Retinal pigment epithelial cell (primary cell): ENCODE measurements around the gene SRL.

ENCODE experiments used
- DNase-seq: peaks from one replicate; pipeline ENCODE4 v3.0.0-alpha.2; 2010; ENCODE audit warnings: low read depth
- H3K4me3 ChIP-seq: 2 replicates; pipeline ENCODE4 v1.5.1; 2011; ENCODE audit warnings: mild to moderate bottlenecking, low read length, control low read depth, moderate library complexity
- TF ChIP-seq, protein P1 (sequence below): conservative IDR thresholded peaks from 2 replicates; pipeline ENCODE4 v1.5.1; 2011; ENCODE audit warnings: low read depth, low read length, control low read depth, inconsistent platforms

SRL gene

DNA sequence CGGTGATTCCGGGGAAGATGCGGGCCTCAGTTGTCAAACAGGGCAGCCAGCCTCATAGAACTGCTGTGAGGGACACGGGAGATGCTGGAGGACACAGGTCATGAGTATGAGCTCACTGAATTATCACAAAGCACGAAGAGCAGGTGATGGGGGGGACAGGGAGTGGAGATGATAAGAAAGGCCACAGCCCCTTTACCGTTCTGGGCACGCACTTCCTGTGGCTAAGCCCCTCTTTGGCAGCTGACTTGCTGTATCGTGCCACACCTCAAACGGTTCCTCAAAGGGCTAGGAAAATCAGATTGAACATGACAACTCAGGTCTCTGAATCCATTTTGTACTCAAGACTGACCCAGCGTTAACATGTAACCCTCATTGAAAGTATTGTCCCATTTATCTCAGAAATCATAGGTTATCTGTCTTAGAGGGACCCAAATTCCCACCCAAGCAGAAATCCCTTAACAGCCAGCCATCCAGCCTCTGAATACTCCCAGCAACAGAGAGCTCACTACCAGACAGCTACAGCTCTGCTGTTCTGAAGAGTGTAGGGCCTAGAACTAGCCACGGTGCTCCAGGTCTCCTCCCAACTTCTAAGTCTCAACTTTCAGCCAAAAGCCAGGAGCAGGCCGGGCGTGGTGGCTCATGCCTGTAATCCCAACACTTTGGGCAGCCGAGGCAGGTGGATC is 5.0 kb upstream of the SRL start:
- no peak overlapping the region for H3K4me3 ChIP-seq
- no peak for DNase-seq
- TF ChIP-seq, protein P1, sequence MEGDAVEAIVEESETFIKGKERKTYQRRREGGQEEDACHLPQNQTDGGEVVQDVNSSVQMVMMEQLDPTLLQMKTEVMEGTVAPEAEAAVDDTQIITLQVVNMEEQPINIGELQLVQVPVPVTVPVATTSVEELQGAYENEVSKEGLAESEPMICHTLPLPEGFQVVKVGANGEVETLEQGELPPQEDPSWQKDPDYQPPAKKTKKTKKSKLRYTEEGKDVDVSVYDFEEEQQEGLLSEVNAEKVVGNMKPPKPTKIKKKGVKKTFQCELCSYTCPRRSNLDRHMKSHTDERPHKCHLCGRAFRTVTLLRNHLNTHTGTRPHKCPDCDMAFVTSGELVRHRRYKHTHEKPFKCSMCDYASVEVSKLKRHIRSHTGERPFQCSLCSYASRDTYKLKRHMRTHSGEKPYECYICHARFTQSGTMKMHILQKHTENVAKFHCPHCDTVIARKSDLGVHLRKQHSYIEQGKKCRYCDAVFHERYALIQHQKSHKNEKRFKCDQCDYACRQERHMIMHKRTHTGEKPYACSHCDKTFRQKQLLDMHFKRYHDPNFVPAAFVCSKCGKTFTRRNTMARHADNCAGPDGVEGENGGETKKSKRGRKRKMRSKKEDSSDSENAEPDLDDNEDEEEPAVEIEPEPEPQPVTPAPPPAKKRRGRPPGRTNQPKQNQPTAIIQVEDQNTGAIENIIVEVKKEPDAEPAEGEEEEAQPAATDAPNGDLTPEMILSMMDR, result no peak

DNA sequence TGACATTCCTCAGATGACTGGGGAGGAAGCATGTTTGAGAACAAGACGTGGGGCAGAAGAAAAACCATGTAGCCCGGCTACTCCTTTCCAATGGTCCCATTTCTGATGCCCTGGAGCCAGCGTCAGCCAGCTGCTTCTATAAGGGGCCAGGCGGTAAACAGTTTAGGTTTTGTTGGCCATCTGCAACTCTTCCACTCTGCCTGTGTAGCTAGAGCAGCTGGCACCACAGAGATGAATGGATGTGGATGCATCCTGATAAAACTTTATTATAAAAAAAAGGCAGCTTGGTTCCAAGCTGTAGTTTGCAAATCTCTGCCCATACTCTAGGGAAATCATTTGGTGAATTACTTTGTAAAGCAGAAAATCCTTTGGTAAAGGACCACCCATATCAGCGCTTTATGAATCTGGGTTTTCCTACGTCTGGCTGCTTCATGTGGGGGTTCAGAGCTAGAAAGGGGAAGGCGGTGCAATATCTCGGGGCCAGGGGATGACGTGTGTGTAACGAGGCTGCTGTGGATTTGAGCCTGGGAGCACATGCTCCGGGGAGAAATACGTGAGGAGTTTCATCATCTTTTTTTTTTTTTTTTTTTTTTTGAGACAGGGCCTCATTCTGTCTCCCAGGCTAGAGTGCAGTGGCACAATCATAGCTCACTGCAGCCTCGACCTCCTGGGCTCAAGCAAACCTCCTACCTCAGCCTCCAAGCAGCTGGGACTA is 3.4 kb upstream of the SRL start:
- H3K4me3 ChIP-seq, result no peak overlapping the region
- TF ChIP-seq, protein P1, result no peak
- DNase-seq, result no peak

DNA sequence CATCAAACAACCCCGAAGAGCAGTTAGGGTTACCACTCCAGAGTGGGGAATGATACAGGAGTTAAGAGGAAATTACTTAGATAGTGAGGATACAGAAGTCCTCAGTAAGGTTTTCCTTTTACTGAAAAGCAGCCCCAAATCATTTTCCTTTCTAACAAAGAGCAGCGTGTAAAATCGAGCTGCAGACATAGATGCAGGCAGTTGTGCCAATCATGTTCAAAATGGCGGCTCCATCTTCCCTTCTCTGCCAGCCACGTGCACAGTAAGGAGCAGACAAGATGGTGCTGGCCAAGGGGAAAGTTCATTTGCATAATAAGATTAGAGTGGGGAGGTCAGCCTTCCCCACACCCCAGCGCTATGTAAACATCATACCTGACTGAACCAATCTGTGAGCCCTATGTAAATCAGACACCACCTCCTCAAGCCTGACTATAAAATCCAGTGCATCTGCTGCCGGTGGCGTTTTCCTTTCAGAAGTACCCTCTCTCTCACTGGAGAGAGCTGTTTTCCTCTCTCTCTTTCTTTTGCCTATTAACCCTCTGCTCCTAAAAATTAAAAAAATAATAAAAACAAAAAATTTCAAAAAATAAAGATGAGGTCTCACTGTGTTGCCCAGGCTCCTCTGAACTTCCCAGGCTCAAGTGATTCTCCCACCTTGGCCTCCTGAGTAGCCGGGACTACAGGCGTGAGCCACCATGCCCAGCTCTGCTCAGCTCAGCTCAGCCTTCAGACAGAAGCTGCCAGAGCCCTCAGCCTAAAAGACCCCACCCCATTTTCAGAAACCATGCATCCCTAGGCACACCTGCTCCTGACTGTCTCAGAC is 2.6 kb upstream of the SRL start:
- peak; percentile 91 for DNase-seq
- H3K4me3 ChIP-seq, result no peak overlapping the region
- TF ChIP-seq, protein P1, result no peak

DNA sequence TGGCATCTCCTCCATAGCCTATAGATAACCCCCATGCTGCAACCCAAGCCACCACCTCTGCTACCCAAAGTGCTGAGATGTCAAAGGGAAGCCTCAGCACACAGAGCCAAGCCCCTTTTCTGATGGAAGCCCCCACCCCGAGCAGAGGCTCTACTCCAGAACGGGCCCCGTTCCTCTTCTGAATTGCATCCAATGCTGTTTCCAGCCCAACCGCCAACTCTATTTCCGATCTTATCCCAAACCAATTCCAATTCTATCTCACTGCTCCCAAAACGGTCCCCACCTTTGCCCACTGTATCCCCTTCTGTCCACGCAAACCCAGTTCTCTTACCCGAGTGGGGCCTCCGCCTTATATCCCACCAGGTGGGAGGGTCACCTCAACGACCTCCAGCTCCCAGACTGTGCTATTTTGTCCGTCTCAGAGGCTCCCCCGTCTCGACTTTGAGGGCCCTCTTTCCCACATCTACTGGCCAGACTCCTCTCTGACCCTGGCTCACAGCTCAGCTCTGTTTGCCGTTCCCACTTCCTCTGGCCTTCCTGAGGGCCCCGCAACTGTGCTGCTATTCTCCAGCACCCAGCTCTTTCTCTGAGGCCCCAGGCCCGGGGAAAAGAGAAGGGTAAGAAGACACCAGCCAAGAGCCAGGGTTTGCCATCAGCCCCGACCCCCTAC is 487 bp downstream of the SRL start:
- TF ChIP-seq, protein P1, result no peak
- DNase-seq, result no peak
- no peak overlapping the region for H3K4me3 ChIP-seq

DNA sequence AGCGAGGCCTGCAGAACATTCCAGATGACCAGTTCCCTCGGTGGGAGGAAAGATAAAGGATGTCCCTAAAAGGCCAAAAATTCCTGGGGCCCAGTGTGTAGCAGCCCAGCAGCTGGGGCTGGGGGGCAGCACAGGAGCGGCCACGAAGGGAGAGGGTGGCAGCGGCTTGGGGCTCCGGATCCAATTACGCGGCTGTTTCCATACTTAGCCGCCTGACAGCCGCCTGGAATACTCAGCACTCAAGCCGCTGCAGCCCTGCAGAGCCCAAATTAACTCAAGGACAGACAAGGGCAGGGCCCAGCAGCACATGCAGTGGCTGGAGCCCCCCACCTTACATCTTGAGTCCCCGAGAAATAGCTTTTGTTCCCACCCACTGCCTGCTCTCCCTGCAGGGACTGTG is 1.3 kb downstream of the SRL start:
- TF ChIP-seq, protein P1, result no peak

DNA sequence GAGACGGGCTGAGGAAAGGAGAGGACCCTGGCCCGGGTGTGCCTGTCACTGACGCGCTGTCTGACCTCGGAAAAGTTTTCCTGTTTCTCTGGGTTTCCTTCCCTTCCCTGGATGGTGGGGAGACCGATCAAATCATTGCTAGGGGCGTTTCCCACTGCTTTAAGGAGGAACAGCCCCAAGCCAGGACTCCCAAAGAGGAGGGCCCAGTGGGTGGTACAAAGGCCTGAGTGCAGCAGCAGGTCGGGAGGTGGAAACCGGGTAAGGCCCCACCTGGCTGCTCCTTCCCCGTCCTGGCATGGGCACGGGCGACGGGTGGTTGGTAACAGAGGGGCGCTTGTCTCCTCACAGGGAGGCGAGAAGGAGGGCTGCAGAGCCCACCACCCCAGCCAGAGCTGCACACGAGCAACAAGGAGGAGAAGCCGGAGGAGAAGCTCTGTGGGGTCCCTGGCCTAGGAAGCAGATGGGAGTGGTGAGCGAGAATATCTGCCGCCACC is 2.2 kb downstream of the SRL start:
- no peak overlapping the region for H3K4me3 ChIP-seq
- DNase-seq, result no peak
- TF ChIP-seq, protein P1, result no peak

More for the DNA sequence above, 1.3 kb downstream of the SRL start:
- no peak overlapping the region for H3K4me3 ChIP-seq
- no peak for DNase-seq
